ENCODE results near the gene HLA-F. TPM values are rescaled to one million over a fixed set of nuclear protein-coding genes. Genes with fewer than 3 reads are reported as not detected.

The HLA-F gene
- total RNA-seq, 2 experiments from 2014 or later, result 315 to 372 TPM

DNA sequence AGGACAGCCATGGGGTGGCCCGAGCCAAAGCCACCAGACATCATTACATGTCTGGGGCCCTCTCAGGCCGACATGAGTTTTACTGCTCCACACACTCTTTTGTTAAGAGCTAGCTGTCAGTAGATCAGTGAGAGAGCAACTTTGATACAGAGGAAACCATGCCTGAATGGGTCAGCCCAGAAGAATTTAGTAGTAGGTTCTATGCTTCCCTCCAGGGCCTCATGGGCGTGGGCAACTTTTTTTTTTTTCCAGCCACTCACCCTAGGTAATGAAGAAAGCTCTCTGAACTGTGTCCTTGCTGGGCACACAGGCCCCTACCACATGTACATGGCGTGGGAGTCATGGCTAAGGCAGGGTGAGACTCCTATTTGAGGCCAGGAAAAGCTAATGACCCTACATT is 38.8 kb downstream of the HLA-F start:
- ChIA-PET POLR2A (no interaction called here), CTCF (no interaction called here)
- no peak for DNase-seq
- Mint-ChIP-seq H3K4me1 (peaks cover 38% of the 10 kb centered on the region), H3K27ac (no peak overlapping the region), H3K27me3 (peaks cover 4% of the 10 kb centered on the region), H3K4me3 (no peak overlapping the region), H3K9me3 (no peaks in the 10 kb centered on the region), H3K36me3 (ENCODE audit: low read depth) (peaks cover 4% of the 10 kb centered on the region)

GRCh38 chr6:29762781-29763214 is 39.6 kb downstream of the HLA-F start:
- no peak for DNase-seq
- Mint-ChIP-seq H3K27ac (no peak overlapping the region), H3K4me1 (peaks cover 32% of the 10 kb centered on the region), H3K36me3 (ENCODE audit: low read depth) (no peaks in the 10 kb centered on the region), H3K9me3 (no peaks in the 10 kb centered on the region), H3K27me3 (peaks cover 8% of the 10 kb centered on the region), H3K4me3 (no peak overlapping the region)
- CTCF ChIA-PET, result interaction anchor here (0.7 to 1.4 kb wide), 3 partner anchors 10 to 109 kb away, joined by 3 to 6 read pairs (median 4); no protein-coding TSS in a partner anchor
- POLR2A ChIA-PET, result no interaction called here

DNA sequence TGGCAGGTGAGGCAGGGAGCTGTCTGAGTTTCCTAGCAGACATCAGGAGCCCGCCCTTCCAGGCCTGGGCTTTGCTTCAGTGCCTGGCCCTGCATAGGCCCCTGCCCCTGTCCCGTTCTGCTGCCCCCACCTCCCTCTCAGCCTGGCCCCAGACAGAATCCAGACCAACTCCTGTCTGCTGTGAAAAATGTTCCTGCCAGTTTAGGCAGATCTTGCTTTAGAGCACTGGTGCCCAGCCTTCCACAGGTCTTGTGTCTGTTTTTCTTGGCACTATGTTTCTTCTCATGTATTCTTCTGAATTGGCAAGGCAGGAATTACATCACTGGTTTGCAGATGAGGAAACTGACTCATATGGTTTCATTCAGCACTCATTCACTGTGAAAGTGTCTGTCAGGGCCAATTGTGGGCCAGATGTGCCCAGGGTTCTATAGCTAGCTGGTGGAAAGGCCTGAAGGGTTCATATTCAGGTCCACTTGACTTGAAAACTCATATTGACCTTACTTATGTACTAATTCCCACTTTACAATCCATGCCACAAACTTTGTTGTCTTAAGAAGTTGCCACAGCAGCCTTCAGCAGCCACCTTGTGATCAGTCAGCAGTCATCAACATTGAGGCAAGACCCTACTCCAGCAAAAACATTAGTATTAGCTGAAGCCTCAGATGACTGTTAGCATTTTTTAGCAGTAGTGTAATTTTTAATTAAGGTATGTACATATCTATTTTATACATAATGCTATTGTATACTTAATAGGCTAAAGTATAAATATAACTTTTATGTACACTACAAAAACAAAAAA is 40.5 kb downstream of the HLA-F start:
- DNase-seq, result no peak
- Mint-ChIP-seq H3K4me3 (no peak overlapping the region), H3K27ac (no peak overlapping the region), H3K27me3 (peaks cover 8% of the 10 kb centered on the region), H3K4me1 (peaks cover 32% of the 10 kb centered on the region), H3K36me3 (ENCODE audit: low read depth) (no peaks in the 10 kb centered on the region), H3K9me3 (no peaks in the 10 kb centered on the region)
- ChIA-PET CTCF (interaction anchor here (0.7 to 1.4 kb wide), 6 partner anchors 9 to 110 kb away, joined by 3 to 6 read pairs (median 3); no protein-coding TSS in a partner anchor), POLR2A (no interaction called here)

DNA sequence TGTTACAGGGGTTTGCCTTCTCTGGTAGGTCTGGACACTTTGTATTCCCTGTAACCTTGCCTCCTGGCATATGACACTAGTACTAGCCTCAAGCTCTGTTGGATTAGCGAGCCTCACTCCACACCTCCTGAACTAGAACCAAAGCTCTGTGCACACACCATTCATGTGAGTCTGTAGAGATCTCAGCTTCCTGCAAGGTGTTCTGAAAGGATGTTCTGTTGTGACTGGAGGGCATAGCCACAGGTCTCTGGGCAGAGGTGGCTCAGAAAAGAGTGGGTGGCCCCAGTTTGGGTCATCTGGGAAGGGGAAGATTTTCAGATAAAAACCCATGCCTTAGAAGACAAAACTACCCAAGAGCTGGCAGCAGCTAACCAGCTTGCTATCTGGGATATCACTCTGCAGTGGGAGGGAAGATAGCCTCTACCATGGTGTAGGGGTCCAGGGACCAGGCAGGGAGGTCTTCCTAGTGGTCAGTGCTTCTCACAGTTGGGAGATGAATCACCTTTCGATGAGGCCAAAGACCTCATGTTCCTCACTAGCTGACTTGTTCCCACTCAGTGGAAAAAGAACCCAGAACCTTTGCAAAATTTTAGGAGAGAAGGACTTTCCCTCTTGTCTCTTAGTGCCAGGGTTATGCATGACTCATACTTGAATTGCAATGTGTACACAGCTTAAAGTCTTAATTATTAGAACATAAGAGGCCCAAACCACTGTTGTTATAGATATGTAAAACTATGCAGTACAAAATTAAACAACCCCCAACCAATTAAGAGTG is 41.4 kb downstream of the HLA-F start:
- Mint-ChIP-seq H3K4me1 (peaks cover 24% of the 10 kb centered on the region), H3K36me3 (ENCODE audit: low read depth) (no peaks in the 10 kb centered on the region), H3K9me3 (no peaks in the 10 kb centered on the region), H3K27ac (no peak overlapping the region), H3K27me3 (peaks cover 10% of the 10 kb centered on the region), H3K4me3 (no peak overlapping the region)
- ChIA-PET CTCF (interaction anchor here (0.8 to 1.4 kb wide), 4 partner anchors 10 to 27 kb away, joined by 3 read pairs; no protein-coding TSS in a partner anchor), POLR2A (no interaction called here)
- DNase-seq, result no peak

DNA sequence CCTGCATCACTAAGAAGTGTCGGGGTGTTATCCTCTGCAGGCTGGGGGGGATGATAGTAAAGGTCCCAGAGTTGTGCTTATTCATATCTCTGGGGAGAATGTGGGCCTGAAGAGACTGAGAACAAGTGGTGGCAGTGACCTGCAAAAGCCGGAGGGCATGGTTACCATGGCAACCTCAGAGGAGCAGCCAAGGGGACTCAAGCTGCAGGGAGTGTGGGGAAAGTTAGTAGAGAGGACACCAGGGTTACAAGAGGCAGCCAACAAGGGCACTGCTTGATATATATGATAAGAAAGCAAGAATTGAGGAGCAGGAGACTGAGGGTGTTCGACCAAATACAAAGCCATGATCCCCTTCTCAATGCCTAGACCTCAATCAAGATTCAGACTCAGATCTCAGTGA is 46.1 kb downstream of the HLA-F start:
- Mint-ChIP-seq H3K4me3 (no peak overlapping the region), H3K36me3 (ENCODE audit: low read depth) (no peaks in the 10 kb centered on the region), H3K4me1 (peaks cover 2% of the 10 kb centered on the region), H3K9me3 (no peaks in the 10 kb centered on the region), H3K27ac (no peak overlapping the region), H3K27me3 (peaks cover 16% of the 10 kb centered on the region)
- no peak for DNase-seq
- ChIA-PET CTCF (no interaction called here), POLR2A (no interaction called here)

DNA sequence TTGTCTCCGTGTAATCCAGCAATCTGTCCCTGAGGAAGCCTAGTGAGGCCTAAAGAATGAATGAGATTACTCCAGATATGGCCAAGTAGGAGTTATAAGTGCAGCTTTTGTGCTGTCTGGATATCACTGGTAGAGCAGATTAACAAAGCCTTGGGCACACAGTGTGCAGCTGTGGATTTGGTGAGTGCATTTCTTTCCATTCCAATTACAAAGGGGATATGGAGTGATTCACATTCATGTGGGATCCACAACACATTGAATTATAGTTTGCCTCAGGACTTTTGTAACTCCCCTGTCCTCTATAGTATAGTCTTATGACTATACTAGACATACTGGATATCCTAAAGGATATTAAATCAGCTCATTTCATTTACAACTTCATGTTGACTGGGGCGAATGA is 47.1 kb downstream of the HLA-F start:
- no peak overlapping the region for H3K4me3 Mint-ChIP-seq
- no peaks in the 10 kb centered on the region for H3K36me3 Mint-ChIP-seq (ENCODE audit: low read depth)
- ChIA-PET CTCF (no interaction called here), POLR2A (no interaction called here)
- peaks cover 24% of the 10 kb centered on the region for H3K27me3 Mint-ChIP-seq
- no peak for DNase-seq
- H3K27ac Mint-ChIP-seq, result no peak overlapping the region
- no peaks in the 10 kb centered on the region for H3K9me3 Mint-ChIP-seq
- no peaks in the 10 kb centered on the region for H3K4me1 Mint-ChIP-seq

DNA sequence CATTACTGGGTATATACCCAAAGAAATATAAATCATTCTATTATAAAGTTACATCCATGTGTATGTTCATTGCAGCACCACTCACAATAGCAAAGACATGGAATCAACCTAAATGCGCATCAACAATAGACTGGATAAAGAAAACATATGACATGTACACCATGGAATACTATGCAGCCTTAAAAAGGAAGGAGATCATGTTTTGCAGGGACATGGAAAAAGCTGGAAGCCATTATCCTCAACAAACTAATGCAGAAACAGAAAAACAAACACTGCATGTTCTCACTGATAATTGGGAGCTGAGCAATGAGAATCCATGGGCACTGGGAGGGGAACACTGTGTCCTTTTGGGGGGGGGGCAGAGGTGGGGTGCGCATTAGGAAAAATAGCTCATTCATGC is 53.5 kb downstream of the HLA-F start:
- no peaks in the 10 kb centered on the region for H3K36me3 Mint-ChIP-seq (ENCODE audit: low read depth)
- no peak for DNase-seq
- CTCF ChIA-PET, result interaction anchor here (1.3 to 1.6 kb wide), 3 partner anchors 11 to 20 kb away, joined by 3 to 4 read pairs (median 3); no protein-coding TSS in a partner anchor
- H3K27ac Mint-ChIP-seq, result no peak overlapping the region
- H3K9me3 Mint-ChIP-seq, result no peaks in the 10 kb centered on the region
- no peaks in the 10 kb centered on the region for H3K4me1 Mint-ChIP-seq
- H3K27me3 Mint-ChIP-seq, result peaks cover 55% of the 10 kb centered on the region
- no peak overlapping the region for H3K4me3 Mint-ChIP-seq
- POLR2A ChIA-PET, result no interaction called here

Other genes with a start within 250 kb of the HLA-F start
- gene MAS1L, start 235.5 kb upstream of the HLA-F start, total RNA-seq, result not detected
- gene UBD, start 163.7 kb upstream of the HLA-F start, total RNA-seq, result under 1 TPM; 0.37 to 0.42 TPM
- not detected for gene OR2H2, start 138.3 kb upstream of the HLA-F start, total RNA-seq
- 10 to 100 TPM; 48.5 to 50.5 TPM for gene GABBR1, start 90.3 kb upstream of the HLA-F start, total RNA-seq
- not detected for gene MOG, start 66.3 kb upstream of the HLA-F start, total RNA-seq
- gene ZFP57, start 42.3 kb upstream of the HLA-F start, total RNA-seq, result not detected
- gene HLA-G, start 104.4 kb downstream of the HLA-F start, total RNA-seq, result 1 to 10 TPM; 1.3 TPM
- 1,000 to 10,000 TPM; 1,667 to 1,766 TPM for gene HLA-A, start 219.1 kb downstream of the HLA-F start, total RNA-seq